C4-2B (cell line): ENCODE measurements around the gene PLXNA1.

Experiments used
- ZFX ChIP-seq: fragments of 450-650 bp; IDR thresholded peaks from 2 replicates; pipeline ENCODE4 v1.6.1; 2017
- TF ChIP-seq, protein P1 (sequence below): fragments of 450-650 bp; conservative IDR thresholded peaks from 2 replicates; pipeline ENCODE4 v1.5.1; 2017; ENCODE audit warnings: mild to moderate bottlenecking

GRCh38 chr3:126995926-126996512 lies 13.1 kb downstream of the PLXNA1 start:
- TF ChIP-seq, protein P1, sequence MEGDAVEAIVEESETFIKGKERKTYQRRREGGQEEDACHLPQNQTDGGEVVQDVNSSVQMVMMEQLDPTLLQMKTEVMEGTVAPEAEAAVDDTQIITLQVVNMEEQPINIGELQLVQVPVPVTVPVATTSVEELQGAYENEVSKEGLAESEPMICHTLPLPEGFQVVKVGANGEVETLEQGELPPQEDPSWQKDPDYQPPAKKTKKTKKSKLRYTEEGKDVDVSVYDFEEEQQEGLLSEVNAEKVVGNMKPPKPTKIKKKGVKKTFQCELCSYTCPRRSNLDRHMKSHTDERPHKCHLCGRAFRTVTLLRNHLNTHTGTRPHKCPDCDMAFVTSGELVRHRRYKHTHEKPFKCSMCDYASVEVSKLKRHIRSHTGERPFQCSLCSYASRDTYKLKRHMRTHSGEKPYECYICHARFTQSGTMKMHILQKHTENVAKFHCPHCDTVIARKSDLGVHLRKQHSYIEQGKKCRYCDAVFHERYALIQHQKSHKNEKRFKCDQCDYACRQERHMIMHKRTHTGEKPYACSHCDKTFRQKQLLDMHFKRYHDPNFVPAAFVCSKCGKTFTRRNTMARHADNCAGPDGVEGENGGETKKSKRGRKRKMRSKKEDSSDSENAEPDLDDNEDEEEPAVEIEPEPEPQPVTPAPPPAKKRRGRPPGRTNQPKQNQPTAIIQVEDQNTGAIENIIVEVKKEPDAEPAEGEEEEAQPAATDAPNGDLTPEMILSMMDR: no peak
- TF ChIP-seq ZFX: no peak
